HG03442 (cell line): Measurements from ENCODE around the gene TMEM26.

Source experiments
- ATAC-seq: cut with Tn5 transposase; IDR thresholded peaks from one replicate; pipeline ENCODE4 v1.9.1; 2021; ENCODE audit warnings: mild to moderate bottlenecking, moderate library complexity; ENCODE audit not compliant: unreplicated experiment

TMEM26 gene

GRCh38 chr10:61452655-61453641 lies at the start of gene TMEM26:
Gene TMEM26 (minus strand): TSS chr10:61453381. CDS start chr10:61453081, 300 bp downstream.
- no peak for ATAC-seq

GRCh38 chr10:61500460-61500859 lies 47.3 kb upstream of the TMEM26 start:
- ATAC-seq, result no peak

GRCh38 chr10:61492364-61492995 lies 39.3 kb upstream of the TMEM26 start:
- ATAC-seq, result no peak

GRCh38 chr10:61487506-61487905 lies 34.3 kb upstream of the TMEM26 start:
- no peak for ATAC-seq

- no peak for ATAC-seq
These were observed 33.7 kb upstream of the TMEM26 start for GRCh38 chr10:61486738-61487396.

- no peak for ATAC-seq
These were observed 33.1 kb upstream of the TMEM26 start for GRCh38 chr10:61486251-61486650.

- no peak for ATAC-seq
These were observed 28.4 kb upstream of the TMEM26 start for GRCh38 chr10:61481597-61481996.

GRCh38 chr10:61480208-61480607 lies 27.0 kb upstream of the TMEM26 start:
- no peak for ATAC-seq

- no peak for ATAC-seq
These were observed 25.6 kb upstream of the TMEM26 start for GRCh38 chr10:61478621-61479312.

- no peak for ATAC-seq
These were observed 24.3 kb upstream of the TMEM26 start for GRCh38 chr10:61477451-61477850.

- no peak for ATAC-seq
These were observed 23.3 kb upstream of the TMEM26 start for GRCh38 chr10:61476529-61476928.

GRCh38 chr10:61475449-61475873 lies 22.3 kb upstream of the TMEM26 start:
- ATAC-seq, result no peak

GRCh38 chr10:61472090-61472674 lies 19.0 kb upstream of the TMEM26 start:
- no peak for ATAC-seq

GRCh38 chr10:61471491-61471890 lies 18.3 kb upstream of the TMEM26 start:
- no peak for ATAC-seq

GRCh38 chr10:61470740-61471139 lies 17.6 kb upstream of the TMEM26 start:
- ATAC-seq, result no peak

- ATAC-seq, result no peak
These were observed 12.9 kb upstream of the TMEM26 start for GRCh38 chr10:61465901-61466632.

- no peak for ATAC-seq
These were observed 12.0 kb upstream of the TMEM26 start for GRCh38 chr10:61465171-61465496.

GRCh38 chr10:61464461-61465170 lies 11.4 kb upstream of the TMEM26 start:
- ATAC-seq, result no peak
